ENCODE measurements around the gene CLIP2. TPM values are rescaled to one million over a fixed set of nuclear protein-coding genes. Genes with fewer than 3 reads are reported as not detected.
"Not testable (repeated sequence)": the region's sequence is repeated elsewhere in the genome, so short reads cannot be mapped to it uniquely, and the experiment has no call there.

The CLIP2 gene
- total RNA-seq, 1 donor from 2014 or later: 1.3 TPM

GRCh38 chr7:74428023-74428422 is 138.8 kb downstream of the CLIP2 start:
- intact Hi-C loops (cut with micrococcal nuclease): no loop called here

GRCh38 chr7:74429153-74429747 is 140.0 kb downstream of the CLIP2 start:
- intact Hi-C loops (cut with micrococcal nuclease): no loop called here

- intact Hi-C loops (cut with micrococcal nuclease): not testable (repeated sequence)
These were observed 141.2 kb downstream of the CLIP2 start for GRCh38 chr7:74430409-74430808.

- intact Hi-C loops (cut with micrococcal nuclease): no loop called here
These were observed 141.8 kb downstream of the CLIP2 start for GRCh38 chr7:74430961-74431466.

GRCh38 chr7:74437291-74437571 is 148.0 kb downstream of the CLIP2 start:
- intact Hi-C loops (cut with micrococcal nuclease): not testable (repeated sequence)

GRCh38 chr7:74438327-74438726 is 149.1 kb downstream of the CLIP2 start:
- intact Hi-C loops (cut with micrococcal nuclease): no loop called here

- intact Hi-C loops (cut with micrococcal nuclease): no loop called here
These were observed 150.3 kb downstream of the CLIP2 start for GRCh38 chr7:74439541-74439940.

- intact Hi-C loops (cut with micrococcal nuclease): not testable (repeated sequence)
These were observed 150.9 kb downstream of the CLIP2 start for GRCh38 chr7:74440143-74440542.

GRCh38 chr7:74441801-74442200 is 152.6 kb downstream of the CLIP2 start:
- intact Hi-C loops (cut with micrococcal nuclease): no loop called here

- intact Hi-C loops (cut with micrococcal nuclease): no loop called here
These were observed 154.5 kb downstream of the CLIP2 start for GRCh38 chr7:74443543-74444247.

GRCh38 chr7:74449144-74449543 is 159.9 kb downstream of the CLIP2 start:
- intact Hi-C loops (cut with micrococcal nuclease): no loop called here

- intact Hi-C loops (cut with micrococcal nuclease): loop anchor here (2.0 kb wide), 1 partner anchor 117 kb away; no protein-coding TSS in a partner anchor
These were observed 160.7 kb downstream of the CLIP2 start for GRCh38 chr7:74449809-74450397.

- intact Hi-C loops (cut with micrococcal nuclease): loop anchor here (2.0 kb wide), 1 partner anchor 204 kb away; the partner anchor contains the start of gene GTF2I
These were observed 163.6 kb downstream of the CLIP2 start for GRCh38 chr7:74452748-74453321.

- intact Hi-C loops (cut with micrococcal nuclease): loop anchor here (2.0 kb wide), 1 partner anchor 203 kb away; the partner anchor contains the start of gene GTF2I
These were observed 164.3 kb downstream of the CLIP2 start, which contains the start of gene GTF2IRD1 for GRCh38 chr7:74453322-74454011. Gene GTF2IRD1, plus strand, starts transcription at chr7:74453906. Its CDS starts 54,175 bp downstream, at chr7:74508081.

- intact Hi-C loops (cut with micrococcal nuclease): no loop called here
These were observed 165.1 kb downstream of the CLIP2 start for GRCh38 chr7:74454021-74454924.

- intact Hi-C loops (cut with micrococcal nuclease): no loop called here
These were observed 165.7 kb downstream of the CLIP2 start for GRCh38 chr7:74454925-74455288.

- intact Hi-C loops (cut with micrococcal nuclease): no loop called here
These were observed 166.1 kb downstream of the CLIP2 start for GRCh38 chr7:74455291-74455804.

Measured in T-helper 2 cell treated with Interferon-gamma antibody and Interleukin-4, amounts not matched to agents 100 ng/mL and 5 ng/mL, for 36 hours (primary cell).